GM21360 (cell line): ENCODE data around the gene TRAF6.
"Not testable (repeated sequence)": the region's sequence is repeated elsewhere in the genome, so short reads cannot be mapped to it uniquely, and the experiment has no call there.

Experiments
- ATAC-seq: cut with Tn5 transposase; IDR thresholded peaks from one replicate; pipeline ENCODE4 v1.9.1; 2021; ENCODE audit warnings: mild to moderate bottlenecking, moderate library complexity; ENCODE audit not compliant: unreplicated experiment

Gene TRAF6

GRCh38 chr11:36509694-36510593, at the start of gene TRAF6:
Gene TRAF6, minus strand, starts transcription at chr11:36510272. Its CDS starts 8,757 bp downstream, at chr11:36501515.
- ATAC-seq, result peak; percentile 94

- ATAC-seq, result no peak
Measured at GRCh38 chr11:36558571-36559413, 48.7 kb upstream of the TRAF6 start.

GRCh38 chr11:36557991-36558390, 47.9 kb upstream of the TRAF6 start:
- ATAC-seq, result no peak

- not testable (repeated sequence) for ATAC-seq
Measured at GRCh38 chr11:36557390-36557789, 47.3 kb upstream of the TRAF6 start.

- no peak for ATAC-seq
Measured at GRCh38 chr11:36550385-36551115, 40.5 kb upstream of the TRAF6 start.

- peak; percentile 99 for ATAC-seq
Measured at GRCh38 chr11:36540998-36541397, 30.9 kb upstream of the TRAF6 start.

GRCh38 chr11:36534276-36534840, 24.3 kb upstream of the TRAF6 start:
- no peak for ATAC-seq

- no peak for ATAC-seq
Measured at GRCh38 chr11:36532941-36533601, 23.0 kb upstream of the TRAF6 start.

- no peak for ATAC-seq
Measured at GRCh38 chr11:36530840-36531239, 20.8 kb upstream of the TRAF6 start.

GRCh38 chr11:36513965-36514364, 3.9 kb upstream of the TRAF6 start:
- ATAC-seq, result no peak

GRCh38 chr11:36512016-36512415, 1.9 kb upstream of the TRAF6 start:
- no peak for ATAC-seq

GRCh38 chr11:36511062-36511461, 990 bp upstream of the TRAF6 start:
- not testable (repeated sequence) for ATAC-seq

- ATAC-seq, result no peak
Measured at GRCh38 chr11:36510594-36510942, 496 bp upstream of the TRAF6 start.

- ATAC-seq, result no peak
Measured at GRCh38 chr11:36509201-36509639, 852 bp downstream of the TRAF6 start.

GRCh38 chr11:36508743-36509142, 1.3 kb downstream of the TRAF6 start:
- no peak for ATAC-seq

- no peak for ATAC-seq
Measured at GRCh38 chr11:36507824-36508489, 2.1 kb downstream of the TRAF6 start.

- no peak for ATAC-seq
Measured at GRCh38 chr11:36501236-36501635, 8.8 kb downstream of the TRAF6 start.

- ATAC-seq, result peak; percentile 97
Measured at GRCh38 chr11:36500315-36500721, 9.8 kb downstream of the TRAF6 start.

GRCh38 chr11:36499315-36499714, 10.8 kb downstream of the TRAF6 start:
- no peak for ATAC-seq

- ATAC-seq, result no peak
Measured at GRCh38 chr11:36498721-36499120, 11.4 kb downstream of the TRAF6 start.
